Measurements from ENCODE around the gene PIK3R3.
"Not testable (repeated sequence)": the region's sequence is repeated elsewhere in the genome, so short reads cannot be mapped to it uniquely, and the experiment has no call there.

The PIK3R3 gene

GRCh38 chr1:46099215-46099614 is 33.2 kb downstream of the PIK3R3 start:
- no peak for DNase-seq

GRCh38 chr1:46098027-46098712 is 34.3 kb downstream of the PIK3R3 start:
- peak; percentile 42 for DNase-seq

- no peak for DNase-seq
Observed at GRCh38 chr1:46097149-46097472, 35.3 kb downstream of the PIK3R3 start.

- no peak for DNase-seq
Observed at GRCh38 chr1:46096269-46097148, 35.9 kb downstream of the PIK3R3 start.

- DNase-seq: not testable (repeated sequence)
Observed at GRCh38 chr1:46095110-46095509, 37.3 kb downstream of the PIK3R3 start.

GRCh38 chr1:46094471-46095005 is 37.9 kb downstream of the PIK3R3 start:
- DNase-seq: no peak

GRCh38 chr1:46093832-46094231 is 38.6 kb downstream of the PIK3R3 start:
- not testable (repeated sequence) for DNase-seq

- peak; percentile 5 for DNase-seq
Observed at GRCh38 chr1:46087891-46088290, 44.5 kb downstream of the PIK3R3 start.

GRCh38 chr1:46086576-46086975 is 45.9 kb downstream of the PIK3R3 start:
- no peak for DNase-seq

- DNase-seq: no peak
Observed at GRCh38 chr1:46084553-46085451, 47.6 kb downstream of the PIK3R3 start.

GRCh38 chr1:46083579-46083978 is 48.9 kb downstream of the PIK3R3 start:
- no peak for DNase-seq

GRCh38 chr1:46081619-46082018 is 50.8 kb downstream of the PIK3R3 start:
- no peak for DNase-seq

GRCh38 chr1:46081206-46081605 is 51.2 kb downstream of the PIK3R3 start:
- no peak for DNase-seq

- DNase-seq: no peak
Observed at GRCh38 chr1:46080257-46080656, 52.2 kb downstream of the PIK3R3 start.

GRCh38 chr1:46077644-46078043 is 54.8 kb downstream of the PIK3R3 start:
- DNase-seq: no peak

GRCh38 chr1:46076343-46076742 is 56.1 kb downstream of the PIK3R3 start:
- no peak for DNase-seq

GRCh38 chr1:46072975-46073374 is 59.5 kb downstream of the PIK3R3 start:
- peak; percentile 10 for DNase-seq

GRCh38 chr1:46070164-46070814 is 62.1 kb downstream of the PIK3R3 start:
- DNase-seq: peak; percentile 94

GRCh38 chr1:46068525-46068924 is 63.9 kb downstream of the PIK3R3 start:
- no peak for DNase-seq

GRCh38 chr1:46067652-46068051 is 64.8 kb downstream of the PIK3R3 start:
- no peak for DNase-seq

GRCh38 chr1:46065405-46065804 is 67.0 kb downstream of the PIK3R3 start:
- peak; percentile 35 for DNase-seq

- peak; percentile 27 for DNase-seq
Observed at GRCh38 chr1:46064708-46065107, 67.7 kb downstream of the PIK3R3 start.

Measured in suppressor macrophage treated with lipopolysaccharide for 4 hours (primary cell).